ENCODE data around the gene EHHADH. TPM values are rescaled to one million over a fixed set of nuclear protein-coding genes. Genes with fewer than 3 reads are reported as not detected.

EHHADH gene
- total RNA-seq, 4 donors from 2014 or later, result 15.7 to 31.5 (median 21.1) TPM

DNA sequence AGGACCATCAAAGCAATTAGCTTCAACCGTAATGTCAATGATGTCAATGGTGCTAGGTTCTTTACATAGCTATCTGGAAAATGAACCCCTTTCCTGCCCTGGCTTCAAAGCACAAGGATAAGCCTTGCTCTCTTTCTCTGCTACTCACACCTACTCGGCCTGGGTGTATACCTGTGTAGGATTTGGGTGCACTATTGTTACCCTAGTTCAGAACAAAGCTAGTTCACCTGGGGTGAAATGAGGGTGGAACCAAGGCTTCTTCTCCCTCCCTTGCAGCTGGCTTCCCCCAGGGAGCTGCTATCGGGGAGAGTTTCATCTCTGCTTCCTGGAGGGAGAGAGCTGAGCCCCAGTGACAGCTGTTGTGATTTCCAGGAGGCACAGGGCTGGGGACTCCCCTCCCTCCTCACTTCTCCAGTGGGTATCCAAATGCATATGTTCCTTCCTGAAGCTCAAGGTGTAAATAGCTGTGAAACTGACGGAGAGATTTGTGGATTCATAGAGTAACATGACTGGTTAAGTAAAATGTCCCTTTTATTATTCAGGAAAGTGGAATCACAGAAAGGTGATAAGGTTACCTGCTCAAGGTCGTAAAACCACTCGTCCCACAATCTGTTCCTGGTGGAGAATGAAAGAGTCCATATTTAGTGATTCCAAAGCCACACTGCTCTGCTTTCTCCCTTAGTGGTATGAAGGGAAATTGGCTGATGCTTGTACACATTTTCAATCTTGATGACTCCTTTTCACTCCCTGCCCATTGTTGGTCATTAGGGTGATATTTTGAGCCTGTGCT lies 89.2 kb downstream of the EHHADH start:
- H3K9me3 ChIP-seq, result no peaks in the 10 kb centered on the region
- H3K4me1 ChIP-seq, result no peaks in the 10 kb centered on the region
- H3K27me3 ChIP-seq, result no peaks in the 10 kb centered on the region
- no peak overlapping the region for H3K4me3 ChIP-seq
- DNase-seq, result no peak
- H3K27ac ChIP-seq, result no peak overlapping the region
- TF ChIP-seq POLR2A (IDR thresholded peaks at IDR 0.05), result no peak
- no peak for TF ChIP-seq CTCF (IDR thresholded peaks at IDR 0.05)
- H3K36me3 ChIP-seq, result no peaks in the 10 kb centered on the region

DNA sequence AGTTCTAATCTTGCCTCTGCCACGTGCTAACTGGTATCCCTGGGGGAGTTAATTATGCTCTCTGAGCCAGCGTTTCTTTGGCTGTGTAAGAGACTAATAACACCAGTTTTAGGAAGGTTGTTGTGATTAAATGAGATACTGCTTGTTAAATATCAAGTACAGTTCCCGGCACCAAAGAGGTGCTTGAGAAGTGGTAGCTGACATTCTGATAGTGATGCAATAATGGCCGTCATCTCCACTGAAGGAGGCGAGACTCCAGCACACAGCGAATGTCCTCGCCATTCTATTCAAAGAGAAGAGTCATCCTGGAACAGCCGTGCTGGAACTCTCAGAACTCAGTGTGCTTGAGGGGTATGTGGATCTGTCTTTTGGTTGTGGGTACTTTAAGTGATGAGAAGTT lies 91.2 kb downstream of the EHHADH start:
- Histone ChIP-seq H3K36me3 (no peaks in the 10 kb centered on the region), H3K4me1 (no peaks in the 10 kb centered on the region)

GRCh38 chr3:185161761-185162160 lies 92.1 kb downstream of the EHHADH start:
- Histone ChIP-seq H3K36me3 (no peaks in the 10 kb centered on the region), H3K27me3 (no peaks in the 10 kb centered on the region), H3K27ac (no peak overlapping the region), H3K4me3 (no peak overlapping the region), H3K9me3 (no peaks in the 10 kb centered on the region), H3K4me1 (no peaks in the 10 kb centered on the region)
- DNase-seq, result no peak
- TF ChIP-seq POLR2A (IDR thresholded peaks at IDR 0.05), result no peak
- TF ChIP-seq CTCF (IDR thresholded peaks at IDR 0.05), result no peak

More for the DNA sequence above, 91.2 kb downstream of the EHHADH start:
- no peak for TF ChIP-seq CTCF (IDR thresholded peaks at IDR 0.05)
- TF ChIP-seq POLR2A (IDR thresholded peaks at IDR 0.05), result no peak
- H3K27ac ChIP-seq, result no peak overlapping the region
- no peaks in the 10 kb centered on the region for H3K27me3 ChIP-seq
- no peak for DNase-seq
- no peak overlapping the region for H3K4me3 ChIP-seq
- H3K9me3 ChIP-seq, result no peaks in the 10 kb centered on the region

GRCh38 chr3:185157347-185157746 lies 96.5 kb downstream of the EHHADH start:
- no peak overlapping the region for H3K4me3 ChIP-seq
- H3K27ac ChIP-seq, result no peak overlapping the region
- TF ChIP-seq POLR2A (IDR thresholded peaks at IDR 0.05), result no peak
- no peak for TF ChIP-seq CTCF (IDR thresholded peaks at IDR 0.05)
- DNase-seq, result no peak
- H3K27me3 ChIP-seq, result no peaks in the 10 kb centered on the region
- H3K36me3 ChIP-seq, result no peaks in the 10 kb centered on the region
- H3K9me3 ChIP-seq, result no peaks in the 10 kb centered on the region
- peaks cover 0 to 8% (median 3%) of the 10 kb centered on the region in 4 donors for H3K4me1 ChIP-seq

GRCh38 chr3:185155678-185156077 lies 98.2 kb downstream of the EHHADH start:
- H3K27me3 ChIP-seq, result no peaks in the 10 kb centered on the region
- H3K4me1 ChIP-seq, result peaks cover 0 to 16% (median 4%) of the 10 kb centered on the region in 4 donors
- H3K9me3 ChIP-seq, result no peaks in the 10 kb centered on the region
- H3K4me3 ChIP-seq, result no peak overlapping the region
- no peaks in the 10 kb centered on the region for H3K36me3 ChIP-seq
- no peak overlapping the region for H3K27ac ChIP-seq
- no peak for DNase-seq
- TF ChIP-seq POLR2A (IDR thresholded peaks at IDR 0.05) (no peak), CTCF (IDR thresholded peaks at IDR 0.05) (no peak)
